Esophagus (tissue), 2 donors: Measurements from ENCODE around the gene HTRA3. TPM values are rescaled to one million over a fixed set of nuclear protein-coding genes. Genes with fewer than 3 reads are reported as not detected.

ENCODE experiments used
- H3K27ac ChIP-seq, 2 donors: one replicate each; pipeline ENCODE4 v1.5.1; 2013; ENCODE audit warnings: low read depth in 2 of 2, mild to moderate bottlenecking in 2 of 2, inconsistent platforms in 1 of 2, low read length in 1 of 2, moderate library complexity in 1 of 2
- H3K27me3 ChIP-seq, 2 donors: one replicate each; pipeline ENCODE4 v1.6.1; 2013; ENCODE audit warnings: low read length in 2 of 2, control low read depth in 1 of 2, mild to moderate bottlenecking in 1 of 2; ENCODE audit not compliant: insufficient read depth in 2 of 2, control insufficient read depth in 1 of 2
- H3K36me3 ChIP-seq, 2 donors: one replicate each; pipeline ENCODE4 v1.6.1; 2013; ENCODE audit warnings: low read length in 1 of 2; ENCODE audit not compliant: control insufficient read depth in 2 of 2, insufficient read depth in 2 of 2
- H3K4me1 ChIP-seq, 2 donors: one replicate each; pipeline ENCODE4 v1.6.1; 2013; ENCODE audit warnings: low read length in 1 of 2; ENCODE audit not compliant: control insufficient read depth in 2 of 2, insufficient read depth in 2 of 2
- H3K4me3 ChIP-seq, 2 donors: one replicate each; pipeline ENCODE4 v1.5.1; 2013; ENCODE audit warnings: low read length in 2 of 2, mild to moderate bottlenecking in 2 of 2, low read depth in 1 of 2, moderate library complexity in 1 of 2
- H3K9me3 ChIP-seq, 2 donors: one replicate each; pipeline ENCODE4 v1.6.1; 2013; ENCODE audit warnings: mild to moderate bottlenecking in 2 of 2, low read depth in 1 of 2, low read length in 1 of 2, moderate library complexity in 1 of 2; ENCODE audit not compliant: control insufficient read depth in 2 of 2, insufficient read depth in 1 of 2
- WGBS, 2 donors: extraction: QIAGEN DNeasy Blood & Tissue Kit; methylation state at CpG; one replicate each; pipeline ENCODE4 v1.1.7; 2013; 5-methylcytosine and 5-hydroxymethylcytosine counted together
- polyA plus RNA-seq, 2 donors: library from polyadenylated mRNA; stranded (reverse); fragments of 200-250 nt; gene quantifications; one replicate each; pipeline ENCODE4 v1.2.3, GENCODE V29; 2013
- donor health status: healthy with polysubstance abuse.
- donor health status: Bipolar disorder and iron deficiency.

HTRA3 gene
- polyA plus RNA-seq, 2 donors: 1.4 to 3.4 TPM

DNA sequence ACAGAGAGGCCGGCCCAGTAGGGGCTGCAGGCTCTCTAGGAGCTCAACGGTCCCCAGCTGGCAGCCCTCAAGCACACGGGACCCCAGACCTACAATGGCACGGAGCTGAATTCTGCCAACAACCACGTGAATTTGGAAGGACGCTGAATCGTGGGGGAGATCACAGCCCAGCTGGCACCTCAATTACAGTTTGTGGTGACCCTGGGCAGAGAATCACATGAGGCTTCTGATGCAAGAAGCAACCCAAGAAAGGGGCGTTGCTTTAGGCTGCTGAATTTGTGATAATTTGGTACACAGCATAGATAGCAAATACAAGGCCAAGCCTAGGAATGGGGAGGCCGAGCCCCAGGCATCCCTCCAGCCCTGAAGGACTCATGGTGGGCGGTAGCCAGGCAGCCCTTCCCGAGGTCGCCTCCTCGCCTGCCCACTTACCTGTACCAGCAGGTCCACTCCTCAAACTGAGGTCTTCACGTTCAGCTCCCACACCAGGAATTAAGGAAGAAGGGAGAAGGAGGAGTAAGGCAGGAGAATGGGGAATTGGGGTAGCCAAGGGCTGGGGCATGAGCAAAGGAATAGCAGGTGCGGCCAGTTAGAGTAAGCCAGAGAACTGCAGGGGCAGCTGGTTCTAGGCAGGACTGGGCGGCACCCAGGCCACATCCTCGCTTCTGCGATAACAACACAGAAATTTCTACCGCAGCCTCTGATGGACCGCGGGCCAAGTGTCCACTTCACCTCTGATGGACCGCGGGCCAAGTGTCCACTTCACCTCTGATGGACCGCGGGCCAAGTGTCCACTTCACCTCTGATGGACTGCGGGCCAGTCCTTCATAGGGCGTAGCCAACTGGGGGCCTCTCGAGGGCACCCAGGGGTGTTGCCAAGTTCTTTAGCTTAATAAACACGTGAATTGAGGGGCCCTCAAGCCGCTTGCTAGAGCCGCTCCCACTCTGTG lies 23.4 kb upstream of the HTRA3 start:
- WGBS, 2 donors: 91% methylated on average over 31 of the region's 31 CpGs
- peaks cover 0 to 9% of the 10 kb centered on the region in 2 donors for H3K4me1 ChIP-seq
- H3K27ac ChIP-seq: no peak overlapping the region
- H3K36me3 ChIP-seq: no peaks in the 10 kb centered on the region
- H3K4me3 ChIP-seq: no peak overlapping the region
- no peaks in the 10 kb centered on the region for H3K9me3 ChIP-seq
- H3K27me3 ChIP-seq: no peaks in the 10 kb centered on the region

DNA sequence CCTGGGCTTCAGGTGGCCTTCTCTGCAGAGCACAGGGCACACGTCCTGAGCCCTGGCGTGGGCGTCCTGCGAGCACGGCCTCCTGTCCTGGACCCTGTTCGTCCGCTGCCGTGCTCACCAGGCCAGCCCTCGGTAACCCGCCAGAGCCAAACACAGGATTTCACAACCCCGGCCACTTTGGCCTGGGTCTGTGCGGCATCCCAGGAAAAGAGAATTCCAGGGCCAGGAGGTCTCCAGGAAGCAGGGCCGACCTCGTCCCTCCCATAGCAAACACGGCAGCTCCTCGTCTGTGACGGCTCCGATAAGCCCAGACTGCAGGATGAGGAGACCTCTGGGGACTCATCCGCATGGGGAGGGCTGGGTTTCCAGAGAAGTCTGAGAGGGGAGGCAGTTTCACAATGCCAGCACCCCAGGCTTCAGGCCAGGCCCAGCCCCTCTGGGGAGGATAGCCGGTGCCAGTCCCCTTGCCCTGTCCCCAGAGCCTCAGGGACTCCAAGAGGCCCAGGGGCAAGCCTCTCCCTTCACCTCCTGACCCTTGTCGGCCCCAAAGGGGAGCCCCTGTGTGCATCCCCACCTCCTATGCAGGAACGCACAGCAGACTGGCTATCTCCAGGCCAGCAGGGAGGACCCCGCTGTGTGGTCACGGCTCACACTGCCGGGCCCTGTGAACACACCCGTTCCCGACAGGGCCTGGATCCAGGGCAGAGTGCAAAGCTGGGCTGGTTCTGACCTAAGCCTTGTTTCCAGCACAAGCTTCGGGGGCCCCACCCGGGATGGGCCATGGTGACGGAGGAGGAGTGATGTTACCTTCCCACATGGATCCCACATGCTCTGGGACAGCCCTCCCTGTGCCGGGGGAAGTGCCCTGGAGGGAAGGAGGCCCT lies 22.3 kb upstream of the HTRA3 start:
- Histone ChIP-seq H3K9me3 (no peaks in the 10 kb centered on the region), H3K4me3 (no peak overlapping the region), H3K27me3 (no peaks in the 10 kb centered on the region), H3K4me1 (peaks cover 0 to 8% of the 10 kb centered on the region in 2 donors), H3K36me3 (no peaks in the 10 kb centered on the region), H3K27ac (peak overlapping the region in 1 of 2 donors; percentile 11)
- 78 to 81% methylated on average over 31 of the region's 31 CpGs for WGBS, 2 donors

- Histone ChIP-seq H3K27ac (peak overlapping the region in 1 of 2 donors; percentile 11), H3K27me3 (no peaks in the 10 kb centered on the region), H3K9me3 (no peaks in the 10 kb centered on the region), H3K36me3 (no peaks in the 10 kb centered on the region), H3K4me1 (peaks cover 0 to 6% of the 10 kb centered on the region in 2 donors), H3K4me3 (no peak overlapping the region)
- 74 to 78% methylated on average over 7 of the region's 7 CpGs for WGBS, 2 donors
Measured at GRCh38 chr4:8248091-8248490, 21.5 kb upstream of the HTRA3 start.

DNA sequence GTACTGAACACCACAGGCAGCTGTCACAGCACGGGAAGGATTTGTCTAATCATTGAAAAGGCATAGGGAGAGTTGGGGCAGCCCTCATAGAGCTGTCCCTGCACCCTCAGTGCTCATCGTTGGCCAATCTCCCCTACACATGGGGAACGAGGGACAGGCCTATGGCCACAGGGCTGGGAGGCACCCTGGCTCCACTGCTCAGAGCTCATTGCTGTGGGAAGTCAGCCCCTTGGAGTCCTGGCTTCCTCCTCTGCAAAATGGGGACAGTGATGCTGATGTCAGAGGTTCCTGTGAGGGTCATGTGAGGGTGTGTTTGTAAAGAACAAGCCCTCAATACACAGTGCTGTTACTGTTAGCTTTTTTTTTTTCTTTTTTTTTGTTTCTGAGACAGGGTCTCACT lies 19.3 kb upstream of the HTRA3 start:
- H3K36me3 ChIP-seq: no peaks in the 10 kb centered on the region
- no peak overlapping the region for H3K27ac ChIP-seq
- no peak overlapping the region for H3K4me3 ChIP-seq
- 55 to 56% methylated on average over 3 of the region's 3 CpGs for WGBS, 2 donors
- H3K4me1 ChIP-seq: peaks cover 2 to 6% of the 10 kb centered on the region in 2 donors
- H3K27me3 ChIP-seq: no peaks in the 10 kb centered on the region
- no peaks in the 10 kb centered on the region for H3K9me3 ChIP-seq

GRCh38 chr4:8250637-8251036 lies 18.9 kb upstream of the HTRA3 start:
- no peaks in the 10 kb centered on the region for H3K36me3 ChIP-seq
- H3K4me3 ChIP-seq: no peak overlapping the region
- 76 to 92% methylated on average over 7 of the region's 7 CpGs for WGBS, 2 donors
- H3K4me1 ChIP-seq: peaks cover 2 to 7% of the 10 kb centered on the region in 2 donors
- H3K9me3 ChIP-seq: no peaks in the 10 kb centered on the region
- H3K27ac ChIP-seq: no peak overlapping the region
- no peaks in the 10 kb centered on the region for H3K27me3 ChIP-seq

GRCh38 chr4:8251110-8251883 lies 18.3 kb upstream of the HTRA3 start:
- Histone ChIP-seq H3K27ac (no peak overlapping the region), H3K27me3 (no peaks in the 10 kb centered on the region), H3K36me3 (no peaks in the 10 kb centered on the region), H3K4me1 (peaks cover 2 to 12% of the 10 kb centered on the region in 2 donors), H3K9me3 (no peaks in the 10 kb centered on the region), H3K4me3 (no peak overlapping the region)
- WGBS, 2 donors: 83 to 85% methylated on average over 24 of the region's 24 CpGs

DNA sequence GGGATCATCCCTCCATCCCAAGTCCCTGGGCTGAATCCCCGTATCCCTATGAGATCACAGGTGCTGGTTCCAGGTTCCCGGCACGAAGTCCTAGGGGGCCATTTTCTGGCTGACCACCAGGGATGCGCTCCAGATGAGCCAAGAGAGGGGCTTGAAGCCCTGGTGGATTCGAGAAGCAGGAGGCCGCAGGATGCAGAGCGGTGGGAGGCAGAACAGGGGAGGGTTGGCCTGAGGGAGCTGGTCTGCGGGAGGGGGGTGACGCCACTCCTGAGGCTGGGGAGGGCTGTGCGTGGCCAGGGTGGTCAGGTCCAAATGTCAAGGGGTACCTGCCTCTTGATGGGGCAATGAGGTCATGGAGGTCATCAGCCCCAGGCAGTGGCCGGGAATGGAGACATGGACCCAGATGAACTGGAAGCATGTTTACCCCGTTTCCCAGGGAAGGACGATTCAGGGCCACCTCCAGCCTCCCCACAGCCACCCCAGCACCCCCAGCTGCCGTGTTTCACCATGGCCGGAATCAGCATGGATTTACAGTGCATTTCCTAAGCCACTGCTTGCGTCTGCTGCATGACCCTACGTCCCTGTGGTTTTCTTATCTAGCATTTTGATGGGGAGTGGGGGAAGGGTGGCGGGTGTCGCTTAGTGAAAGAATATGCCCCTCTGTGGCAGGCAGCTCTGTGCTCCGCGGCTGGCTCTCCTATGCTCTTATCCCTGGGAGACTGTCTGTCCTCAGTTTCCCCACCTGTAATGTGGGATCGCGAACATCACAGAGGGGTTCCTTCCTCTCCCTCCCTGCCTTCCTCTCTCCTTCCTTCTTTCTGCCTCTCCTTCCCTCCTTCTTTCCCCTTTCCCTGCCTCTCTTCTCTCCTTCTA lies 17.0 kb upstream of the HTRA3 start:
- 81 to 87% methylated on average over 23 of the region's 23 CpGs for WGBS, 2 donors
- H3K4me3 ChIP-seq: no peak overlapping the region
- H3K36me3 ChIP-seq: no peaks in the 10 kb centered on the region
- H3K27ac ChIP-seq: no peak overlapping the region
- no peaks in the 10 kb centered on the region for H3K9me3 ChIP-seq
- no peaks in the 10 kb centered on the region for H3K27me3 ChIP-seq
- peaks cover 2 to 10% of the 10 kb centered on the region in 2 donors for H3K4me1 ChIP-seq

DNA sequence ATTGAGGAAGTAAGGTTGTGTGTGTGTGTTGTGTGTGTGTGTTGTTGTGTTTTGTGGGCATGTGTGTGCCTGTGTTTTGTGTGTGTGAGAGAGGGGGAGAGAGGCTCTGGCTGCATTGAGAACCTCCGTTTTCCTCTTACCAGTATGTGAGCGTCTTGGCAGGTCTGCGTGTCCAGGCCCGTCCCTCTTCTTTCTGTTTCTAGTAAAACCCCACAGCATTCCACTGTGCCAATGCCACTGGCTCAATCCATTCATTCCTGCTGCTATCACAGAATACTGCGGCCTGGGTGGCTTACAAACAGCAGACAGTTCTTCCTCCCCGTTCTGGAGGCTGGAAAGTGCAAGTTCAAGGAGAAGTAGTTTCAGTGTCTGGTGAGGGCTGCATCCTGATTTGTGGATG lies 15.5 kb upstream of the HTRA3 start:
- no peaks in the 10 kb centered on the region for H3K36me3 ChIP-seq
- no peaks in the 10 kb centered on the region for H3K9me3 ChIP-seq
- H3K27ac ChIP-seq: no peak overlapping the region
- 57 to 64% methylated on average over 6 of the region's 6 CpGs for WGBS, 2 donors
- H3K4me3 ChIP-seq: no peak overlapping the region
- peaks cover 2 to 5% of the 10 kb centered on the region in 2 donors for H3K4me1 ChIP-seq
- no peaks in the 10 kb centered on the region for H3K27me3 ChIP-seq
